SK-N-SH treated with all-trans-retinoic acid at 6 μM for 48 hours (cell line): Measurements from ENCODE around the gene FAM167B.

Experiments used
- ATAC-seq: fragments of 200-7000 bp; cut with Tn5 transposase; 3 replicates; pipeline ENCODE4 v1.9.1; 2020; ENCODE audit warnings: mild to moderate bottlenecking, moderate library complexity
- ARNTL ChIP-seq: fragments of 450-650 bp; formaldehyde crosslinking; IDR thresholded peaks from 2 replicates; pipeline ENCODE4 v1.5.0; 2020; ENCODE audit warnings: low read depth, mild to moderate bottlenecking, moderate library complexity, borderline replicate concordance
- BACH2 ChIP-seq: fragments of 250-450 bp; sonication (Bioruptor Pico); IDR thresholded peaks from 2 replicates; pipeline ENCODE4 v1.9.0; 2021; ENCODE audit warnings: mild to moderate bottlenecking, borderline replicate concordance
- CREB5 ChIP-seq: fragments of 250-450 bp; sonication (Bioruptor Pico); IDR thresholded peaks from 2 replicates; pipeline ENCODE4 v1.5.1; 2020; ENCODE audit warnings: low read depth, mild to moderate bottlenecking, moderate library complexity
- CSRNP3 ChIP-seq: fragments of 250-450 bp; sonication (Bioruptor Pico); IDR thresholded peaks from 2 replicates; pipeline ENCODE4 v1.5.1; 2021; ENCODE audit warnings: mild to moderate bottlenecking, moderate library complexity
- ESRRG ChIP-seq: fragments of 250-450 bp; sonication (Bioruptor Pico); IDR thresholded peaks from 2 replicates; pipeline ENCODE4 v1.6.1; 2021; ENCODE audit warnings: mild to moderate bottlenecking
- GLIS3 ChIP-seq: fragments of 250-450 bp; sonication (Bioruptor Pico); IDR thresholded peaks from 2 replicates; pipeline ENCODE4 v1.5.0; 2020; ENCODE audit warnings: mild to moderate bottlenecking, moderate library complexity
- OSR1 ChIP-seq: fragments of 250-450 bp; sonication (Bioruptor Pico); IDR thresholded peaks from 2 replicates; pipeline ENCODE4 v1.8.0; 2022; ENCODE audit warnings: moderate library complexity, mild to moderate bottlenecking, inconsistent platforms
- PATZ1 ChIP-seq: fragments of 250-450 bp; sonication (Bioruptor Pico); IDR thresholded peaks from 2 replicates; pipeline ENCODE4 v1.8.0; 2020; ENCODE audit warnings: mild to moderate bottlenecking, moderate library complexity, borderline replicate concordance
- POU6F1 ChIP-seq: fragments of 250-450 bp; sonication (Bioruptor Pico); IDR thresholded peaks from 2 replicates; pipeline ENCODE4 v1.8.0; 2021; ENCODE audit warnings: low read depth, mild to moderate bottlenecking, moderate library complexity, borderline replicate concordance
- PPARA ChIP-seq: fragments of 250-450 bp; sonication (Bioruptor Pico); IDR thresholded peaks from 2 replicates; pipeline ENCODE4 v1.5.0; 2020; ENCODE audit warnings: mild to moderate bottlenecking, borderline replicate concordance
- RARB ChIP-seq: fragments of 250-450 bp; sonication (Bioruptor Pico); IDR thresholded peaks from 2 replicates; pipeline ENCODE4 v1.8.0; 2021; ENCODE audit warnings: mild to moderate bottlenecking, moderate library complexity
- SNAI2 ChIP-seq: fragments of 250-450 bp; sonication (Bioruptor Pico); IDR thresholded peaks from 2 replicates; pipeline ENCODE4 v1.5.0; 2020; ENCODE audit warnings: mild to moderate bottlenecking, moderate library complexity
- TCF4 ChIP-seq: fragments of 250-450 bp; sonication (Bioruptor Pico); IDR thresholded peaks from 2 replicates; pipeline ENCODE4 v1.8.0; 2021; ENCODE audit warnings: mild to moderate bottlenecking, moderate library complexity, borderline replicate concordance
- TSHZ2 ChIP-seq: fragments of 250-450 bp; sonication (Bioruptor Pico); IDR thresholded peaks from 2 replicates; pipeline ENCODE4 v1.5.0; 2020; ENCODE audit warnings: mild to moderate bottlenecking, moderate library complexity
- ZC3H10 ChIP-seq: fragments of 250-450 bp; sonication (Bioruptor Pico); IDR thresholded peaks from 2 replicates; pipeline ENCODE4 v1.5.1; 2021; ENCODE audit warnings: mild to moderate bottlenecking, moderate library complexity
- ZFP3 ChIP-seq: fragments of 250-450 bp; sonication (Bioruptor Pico); IDR thresholded peaks from 2 replicates; pipeline ENCODE4 v1.5.0; 2020; ENCODE audit warnings: mild to moderate bottlenecking, moderate library complexity
- ZFP30 ChIP-seq: fragments of 450-650 bp; formaldehyde crosslinking; IDR thresholded peaks from 2 replicates; pipeline ENCODE4 v1.5.0; 2022; ENCODE audit warnings: mild to moderate bottlenecking, moderate library complexity
- ZNF565 ChIP-seq: fragments of 450-650 bp; formaldehyde crosslinking; conservative IDR thresholded peaks from 2 replicates; pipeline ENCODE4 v1.5.0; 2020; ENCODE audit warnings: low read depth, mild to moderate bottlenecking, moderate library complexity
- ZNF70 ChIP-seq: fragments of 450-650 bp; formaldehyde crosslinking; IDR thresholded peaks from 2 replicates; pipeline ENCODE4 v1.5.0; 2020; ENCODE audit warnings: mild to moderate bottlenecking, moderate library complexity
- ZNF8 ChIP-seq: fragments of 450-650 bp; formaldehyde crosslinking; IDR thresholded peaks from 2 replicates; pipeline ENCODE4 v1.5.0; 2020; ENCODE audit warnings: mild to moderate bottlenecking, moderate library complexity

FAM167B gene

GRCh38 chr1:32232558-32233304, 14.3 kb upstream of the FAM167B start:
- ATAC-seq: no peak; the same call in 2 of the 3 replicates
- TF ChIP-seq PATZ1 (CRISPR knock-in tag): no peak
- TF ChIP-seq SNAI2 (CRISPR knock-in tag): no peak
- no peak for TF ChIP-seq TCF4 (CRISPR knock-in tag)
- TF ChIP-seq CSRNP3: no peak
- TF ChIP-seq ZNF8 (CRISPR knock-in tag): no peak
- no peak for TF ChIP-seq ZNF565 (CRISPR knock-in tag)
- TF ChIP-seq CREB5 (CRISPR knock-in tag): no peak
- no peak for TF ChIP-seq ZNF70 (CRISPR knock-in tag)
- TF ChIP-seq GLIS3 (CRISPR knock-in tag): no peak
- TF ChIP-seq ESRRG (CRISPR knock-in tag): no peak
- TF ChIP-seq ZC3H10 (CRISPR knock-in tag): no peak
- no peak for TF ChIP-seq RARB (CRISPR knock-in tag)
- no peak for TF ChIP-seq POU6F1
- TF ChIP-seq ARNTL (CRISPR knock-in tag): no peak
- no peak for TF ChIP-seq OSR1 (CRISPR knock-in tag)
- TF ChIP-seq PPARA (CRISPR knock-in tag): no peak
- no peak for TF ChIP-seq BACH2
- no peak for TF ChIP-seq ZFP3 (CRISPR knock-in tag)

- no peak for TF ChIP-seq ESRRG (CRISPR knock-in tag)
- no peak for ATAC-seq
These were observed 12.2 kb upstream of the FAM167B start for GRCh38 chr1:32234792-32235191.

- TF ChIP-seq ZNF70 (CRISPR knock-in tag) (no peak), ZNF565 (CRISPR knock-in tag) (no peak), ESRRG (CRISPR knock-in tag) (no peak), ZNF8 (CRISPR knock-in tag) (no peak), CREB5 (CRISPR knock-in tag) (no peak), TSHZ2 (no peak), ZFP30 (no peak), PPARA (CRISPR knock-in tag) (no peak), SNAI2 (CRISPR knock-in tag) (no peak)
- no peak for ATAC-seq
These were observed 7.7 kb upstream of the FAM167B start for GRCh38 chr1:32239337-32239736.
